DND-41 (cell line): ENCODE measurements around the gene ARMC9.
"Not testable (repeated sequence)": the region's sequence is repeated elsewhere in the genome, so short reads cannot be mapped to it uniquely, and the experiment has no call there.

Source experiments
- ATAC-seq: fragments of 200-7000 bp; cut with Tn5 transposase; 3 replicates; pipeline ENCODE4 v1.9.1; 2021; ENCODE audit warnings: low read depth; ENCODE audit not compliant: insufficient read depth
- DNase-seq: peaks from one replicate; pipeline ENCODE4 v3.0.0-alpha.2; 2020
- H2AFZ ChIP-seq: 2 replicates; pipeline ENCODE4 v1.6.0; 2012; ENCODE audit warnings: low read depth, low read length
- H3K27ac ChIP-seq: 2 replicates; pipeline ENCODE4 v1.5.1; 2012; ENCODE audit warnings: low read length, inconsistent platforms
- H3K27me3 ChIP-seq: fragments of 200-600 bp; sonication (generic); 2 replicates; pipeline ENCODE4 v1.6.0; 2012; ENCODE audit warnings: low read length, mild to moderate bottlenecking, inconsistent platforms; ENCODE audit not compliant: insufficient read depth, poor library complexity
- H3K36me3 ChIP-seq: 2 replicates; pipeline ENCODE4 v1.5.1; 2012; ENCODE audit warnings: low read length, inconsistent platforms; ENCODE audit not compliant: insufficient read depth
- H3K4me1 ChIP-seq: 2 replicates; pipeline ENCODE4 v1.5.1; 2012; ENCODE audit warnings: mild to moderate bottlenecking, low read length; ENCODE audit not compliant: insufficient read depth
- H3K4me2 ChIP-seq: 2 replicates; pipeline ENCODE4 v1.6.0; 2012; ENCODE audit warnings: mild to moderate bottlenecking, moderate library complexity, low read length, inconsistent platforms; ENCODE audit not compliant: insufficient read depth
- H3K4me3 ChIP-seq, 2 experiments: fragments of 200-600 bp in 1 of 2; shearing (Covaris generic) in 1 of 2; 2 replicates each; pipeline ENCODE4 v1.5.1; 2012 to 2016; ENCODE audit warnings: inconsistent platforms in 2 of 2, low read length in 2 of 2, mild to moderate bottlenecking in 2 of 2, low read depth in 1 of 2, moderate library complexity in 1 of 2
- H3K79me2 ChIP-seq: 2 replicates; pipeline ENCODE4 v1.6.0; 2012; ENCODE audit warnings: low read length, inconsistent platforms; ENCODE audit not compliant: insufficient read depth
- H3K9ac ChIP-seq: 2 replicates; pipeline ENCODE4 v1.6.0; 2012; ENCODE audit warnings: low read depth, mild to moderate bottlenecking, inconsistent platforms, low read length, moderate library complexity
- H3K9me3 ChIP-seq: 2 replicates; pipeline ENCODE4 v1.5.1; 2012; ENCODE audit warnings: low read length, moderate library complexity, mild to moderate bottlenecking, inconsistent platforms; ENCODE audit not compliant: insufficient read depth, severe bottlenecking
- H4K20me1 ChIP-seq: 2 replicates; pipeline ENCODE4 v1.6.0; 2012; ENCODE audit warnings: low read length; ENCODE audit not compliant: insufficient read depth
- CTCF ChIP-seq: IDR thresholded peaks from 2 replicates; pipeline ENCODE4 v1.5.1; 2012; ENCODE audit warnings: borderline replicate concordance, low read length, moderate library complexity, mild to moderate bottlenecking; ENCODE audit not compliant: poor library complexity, severe bottlenecking; ENCODE audit errors: extremely low read depth
- EZH2 ChIP-seq: IDR thresholded peaks from 3 replicates; pipeline ENCODE4 v1.6.1; 2012; ENCODE audit warnings: borderline replicate concordance, low read depth, mild to moderate bottlenecking, moderate library complexity, low read length, inconsistent platforms; ENCODE audit not compliant: severe bottlenecking

Gene ARMC9

GRCh38 chr2:231347081-231347480, 148.7 kb downstream of the ARMC9 start:
- Histone ChIP-seq H4K20me1 (no peaks in the 10 kb centered on the region), H3K27me3 (no peaks in the 10 kb centered on the region), H3K36me3 (no peaks in the 10 kb centered on the region), H3K9me3 (no peaks in the 10 kb centered on the region), H2AFZ (no peak overlapping the region), H3K9ac (no peak overlapping the region), H3K79me2 (no peaks in the 10 kb centered on the region), H3K27ac (no peak overlapping the region), H3K4me2 (no peak overlapping the region), H3K4me1 (no peaks in the 10 kb centered on the region), H3K4me3 (no peak overlapping the region)
- TF ChIP-seq CTCF (no peak), EZH2 (no peak)
- no peak for DNase-seq
- ATAC-seq, result no peak

- Histone ChIP-seq H3K9ac (no peak overlapping the region), H3K36me3 (no peaks in the 10 kb centered on the region), H3K9me3 (no peaks in the 10 kb centered on the region), H2AFZ (no peak overlapping the region), H3K4me2 (no peak overlapping the region), H3K4me3 (no peak overlapping the region), H3K4me1 (no peaks in the 10 kb centered on the region), H3K79me2 (no peaks in the 10 kb centered on the region), H4K20me1 (no peaks in the 10 kb centered on the region), H3K27me3 (no peaks in the 10 kb centered on the region), H3K27ac (no peak overlapping the region)
- no peak for ATAC-seq
- no peak for TF ChIP-seq EZH2
- TF ChIP-seq CTCF, result no peak
- DNase-seq, result no peak
Measured at GRCh38 chr2:231347638-231348037, 149.2 kb downstream of the ARMC9 start.

- Histone ChIP-seq H3K79me2 (no peaks in the 10 kb centered on the region), H3K4me1 (no peaks in the 10 kb centered on the region), H3K4me2 (no peak overlapping the region), H3K9ac (no peak overlapping the region), H3K27ac (no peak overlapping the region), H2AFZ (no peak overlapping the region), H3K4me3 (no peak overlapping the region), H3K9me3 (no peaks in the 10 kb centered on the region), H3K27me3 (no peaks in the 10 kb centered on the region), H4K20me1 (no peaks in the 10 kb centered on the region), H3K36me3 (no peaks in the 10 kb centered on the region)
- ATAC-seq (no peak), DNase-seq (no peak)
- TF ChIP-seq EZH2 (no peak), CTCF (no peak)
Measured at GRCh38 chr2:231348173-231348572, 149.7 kb downstream of the ARMC9 start.

GRCh38 chr2:231348704-231349373, 150.4 kb downstream of the ARMC9 start:
- no peak overlapping the region for H2AFZ ChIP-seq
- no peak overlapping the region for H3K27ac ChIP-seq
- no peaks in the 10 kb centered on the region for H3K36me3 ChIP-seq
- TF ChIP-seq EZH2 (no peak), CTCF (no peak)
- H3K27me3 ChIP-seq, result no peaks in the 10 kb centered on the region
- no peaks in the 10 kb centered on the region for H3K4me1 ChIP-seq
- no peak for DNase-seq
- no peak overlapping the region for H3K4me3 ChIP-seq
- ATAC-seq, result no peak
- H4K20me1 ChIP-seq, result no peaks in the 10 kb centered on the region
- no peak overlapping the region for H3K9ac ChIP-seq
- no peaks in the 10 kb centered on the region for H3K79me2 ChIP-seq
- no peaks in the 10 kb centered on the region for H3K9me3 ChIP-seq
- H3K4me2 ChIP-seq, result no peak overlapping the region

- not testable (repeated sequence) for H3K9ac ChIP-seq, H4K20me1 ChIP-seq, H2AFZ ChIP-seq, DNase-seq, H3K27ac ChIP-seq, H3K79me2 ChIP-seq, ATAC-seq, H3K36me3 ChIP-seq, H3K4me1 ChIP-seq, H3K4me2 ChIP-seq, H3K4me3 ChIP-seq, H3K27me3 ChIP-seq, H3K9me3 ChIP-seq
Measured at GRCh38 chr2:231349374-231349735, 150.9 kb downstream of the ARMC9 start.
